Activated T-cell treated with anti-CD3 and anti-CD28 coated beads, Interleukin-2, amount 50 U/mL, for 24 hours (primary cell): Measurements from ENCODE around the gene PFKFB2.
A peak's percentile ranks its signal among the peaks of the same experiment; 100 is the strongest.

Experiments used
- DNase-seq: peaks from one replicate; pipeline ENCODE4 v3.0.0-alpha.2; 2020
- H3K27ac Mint-ChIP-seq: 2 replicates; pipeline ENCODE4 v1.8.0; 2020; ENCODE audit warnings: mild to moderate bottlenecking, mixed read lengths
- H3K27me3 Mint-ChIP-seq: 2 replicates; pipeline ENCODE4 v1.8.0; 2020; ENCODE audit warnings: mixed read lengths
- H3K36me3 Mint-ChIP-seq: 2 replicates; pipeline ENCODE4 v1.8.0; 2020; ENCODE audit warnings: low read depth, mixed read lengths
- H3K4me1 Mint-ChIP-seq: 2 replicates; pipeline ENCODE4 v1.8.0; 2020; ENCODE audit warnings: low read depth, mixed read lengths
- H3K4me3 Mint-ChIP-seq: 2 replicates; pipeline ENCODE4 v1.8.0; 2020; ENCODE audit warnings: mild to moderate bottlenecking, moderate library complexity, mixed read lengths
- H3K9me3 Mint-ChIP-seq: 2 replicates; pipeline ENCODE4 v1.8.0; 2020; ENCODE audit warnings: mixed read lengths

Gene PFKFB2

GRCh38 chr1:207093944-207094343 is 40.9 kb downstream of the PFKFB2 start:
- peaks cover 25% of the 10 kb centered on the region for H3K4me1 Mint-ChIP-seq
- no peak overlapping the region for H3K27ac Mint-ChIP-seq
- no peak for DNase-seq
- H3K9me3 Mint-ChIP-seq: peaks cover 2% of the 10 kb centered on the region
- peaks cover 3% of the 10 kb centered on the region for H3K36me3 Mint-ChIP-seq
- no peak overlapping the region for H3K4me3 Mint-ChIP-seq
- H3K27me3 Mint-ChIP-seq: no peaks in the 10 kb centered on the region

- Mint-ChIP-seq H3K36me3 (peaks cover 7% of the 10 kb centered on the region), H3K4me1 (peaks cover 13% of the 10 kb centered on the region), H3K4me3 (peak overlapping the region; percentile 8), H3K27me3 (peaks cover 15% of the 10 kb centered on the region), H3K27ac (peak overlapping the region; percentile 91), H3K9me3 (peaks cover 5% of the 10 kb centered on the region)
- DNase-seq: peak; percentile 59
Observed at GRCh38 chr1:207097871-207098324, 44.8 kb downstream of the PFKFB2 start.

GRCh38 chr1:207101720-207102119 is 48.6 kb downstream of the PFKFB2 start:
- peaks cover 7% of the 10 kb centered on the region for H3K36me3 Mint-ChIP-seq

GRCh38 chr1:207102146-207102545 is 49.1 kb downstream of the PFKFB2 start:
- no peak for DNase-seq
- peaks cover 10% of the 10 kb centered on the region for H3K4me1 Mint-ChIP-seq
- H3K27ac Mint-ChIP-seq: no peak overlapping the region
- H3K9me3 Mint-ChIP-seq: peaks cover 5% of the 10 kb centered on the region
- no peak overlapping the region for H3K4me3 Mint-ChIP-seq
- H3K27me3 Mint-ChIP-seq: peaks cover 19% of the 10 kb centered on the region
- H3K36me3 Mint-ChIP-seq: peaks cover 7% of the 10 kb centered on the region

More at GRCh38 chr1:207101720-207102119, 48.6 kb downstream of the PFKFB2 start:
- H3K27me3 Mint-ChIP-seq: peaks cover 19% of the 10 kb centered on the region
- H3K4me3 Mint-ChIP-seq: no peak overlapping the region
- H3K4me1 Mint-ChIP-seq: peaks cover 10% of the 10 kb centered on the region
- peaks cover 5% of the 10 kb centered on the region for H3K9me3 Mint-ChIP-seq
- DNase-seq: no peak
- no peak overlapping the region for H3K27ac Mint-ChIP-seq

- no peak overlapping the region for H3K4me3 Mint-ChIP-seq
- H3K27me3 Mint-ChIP-seq: peaks cover 20% of the 10 kb centered on the region
- peaks cover 7% of the 10 kb centered on the region for H3K36me3 Mint-ChIP-seq
- peaks cover 3% of the 10 kb centered on the region for H3K9me3 Mint-ChIP-seq
- no peak for DNase-seq
- H3K4me1 Mint-ChIP-seq: peaks cover 7% of the 10 kb centered on the region
- H3K27ac Mint-ChIP-seq: no peak overlapping the region
Observed at GRCh38 chr1:207102659-207103058, 49.6 kb downstream of the PFKFB2 start.

- Mint-ChIP-seq H3K4me3 (no peak within 1 kb of the TSS), H3K27me3 (peaks cover 22% of the 10 kb centered on the region), H3K27ac (no peak within 1 kb of the TSS), H3K9me3 (peaks cover 3% of the 10 kb centered on the region), H3K4me1 (no peaks in the 10 kb centered on the region), H3K36me3 (peaks cover 3% of the 10 kb centered on the region)
- DNase-seq: no peak
Observed at GRCh38 chr1:207103892-207104373, 50.9 kb downstream of the PFKFB2 start, which contains the start of gene C4BPA. TSS of gene C4BPA (plus strand) at chr1:207104233. CDS start at chr1:207113026, 8,793 bp downstream.

GRCh38 chr1:207109004-207109403 is 55.9 kb downstream of the PFKFB2 start:
- no peak for DNase-seq
- H3K9me3 Mint-ChIP-seq: no peaks in the 10 kb centered on the region
- H3K4me1 Mint-ChIP-seq: no peaks in the 10 kb centered on the region
- H3K36me3 Mint-ChIP-seq: no peaks in the 10 kb centered on the region
- H3K27ac Mint-ChIP-seq: no peak overlapping the region
- H3K27me3 Mint-ChIP-seq: peaks cover 16% of the 10 kb centered on the region
- no peak overlapping the region for H3K4me3 Mint-ChIP-seq

GRCh38 chr1:207112616-207113296 is 59.7 kb downstream of the PFKFB2 start:
- H3K27me3 Mint-ChIP-seq: peaks cover 14% of the 10 kb centered on the region
- DNase-seq: no peak
- H3K27ac Mint-ChIP-seq: no peak overlapping the region
- H3K4me1 Mint-ChIP-seq: no peaks in the 10 kb centered on the region
- no peak overlapping the region for H3K4me3 Mint-ChIP-seq
- H3K9me3 Mint-ChIP-seq: no peaks in the 10 kb centered on the region
- no peaks in the 10 kb centered on the region for H3K36me3 Mint-ChIP-seq

- H3K27me3 Mint-ChIP-seq: peaks cover 11% of the 10 kb centered on the region
- H3K9me3 Mint-ChIP-seq: no peaks in the 10 kb centered on the region
- no peak overlapping the region for H3K27ac Mint-ChIP-seq
- no peaks in the 10 kb centered on the region for H3K4me1 Mint-ChIP-seq
- no peak overlapping the region for H3K4me3 Mint-ChIP-seq
- DNase-seq: no peak
- H3K36me3 Mint-ChIP-seq: no peaks in the 10 kb centered on the region
Observed at GRCh38 chr1:207115269-207115668, 62.2 kb downstream of the PFKFB2 start.

GRCh38 chr1:207124389-207124788 is 71.3 kb downstream of the PFKFB2 start:
- no peaks in the 10 kb centered on the region for H3K36me3 Mint-ChIP-seq
- no peak for DNase-seq
- peaks cover 15% of the 10 kb centered on the region for H3K27me3 Mint-ChIP-seq
- H3K9me3 Mint-ChIP-seq: peaks cover 16% of the 10 kb centered on the region
- no peaks in the 10 kb centered on the region for H3K4me1 Mint-ChIP-seq
- no peak overlapping the region for H3K27ac Mint-ChIP-seq
- no peak overlapping the region for H3K4me3 Mint-ChIP-seq

GRCh38 chr1:207128336-207128921 is 75.4 kb downstream of the PFKFB2 start:
- peaks cover 12% of the 10 kb centered on the region for H3K27me3 Mint-ChIP-seq
- no peak overlapping the region for H3K27ac Mint-ChIP-seq
- peaks cover 27% of the 10 kb centered on the region for H3K9me3 Mint-ChIP-seq
- H3K36me3 Mint-ChIP-seq: no peaks in the 10 kb centered on the region
- DNase-seq: no peak
- no peak overlapping the region for H3K4me3 Mint-ChIP-seq
- no peaks in the 10 kb centered on the region for H3K4me1 Mint-ChIP-seq

GRCh38 chr1:207129053-207129452 is 76.0 kb downstream of the PFKFB2 start:
- Mint-ChIP-seq H3K9me3 (peaks cover 27% of the 10 kb centered on the region), H3K27ac (no peak overlapping the region), H3K4me1 (no peaks in the 10 kb centered on the region), H3K27me3 (peaks cover 9% of the 10 kb centered on the region), H3K36me3 (no peaks in the 10 kb centered on the region), H3K4me3 (no peak overlapping the region)
- DNase-seq: no peak
